ENCODE measurements around the gene ZFP92.

The ZFP92 gene

GRCh38 chrX:153439977-153440376 is 28.7 kb downstream of the ZFP92 start:
- no peak for DNase-seq (ENCODE audit: low read depth, low spot score)

- no peak for DNase-seq (ENCODE audit: low read depth, low spot score)
Measured at GRCh38 chrX:153440556-153441135, 29.4 kb downstream of the ZFP92 start.

- no peak for DNase-seq (ENCODE audit: low read depth, low spot score)
Measured at GRCh38 chrX:153441296-153441695, 30.0 kb downstream of the ZFP92 start.

- DNase-seq (ENCODE audit: low read depth, low spot score), result no peak
Measured at GRCh38 chrX:153441981-153442380, 30.7 kb downstream of the ZFP92 start.

GRCh38 chrX:153442463-153442862 is 31.2 kb downstream of the ZFP92 start:
- no peak for DNase-seq (ENCODE audit: low read depth, low spot score)

- no peak for DNase-seq (ENCODE audit: low read depth, low spot score)
Measured at GRCh38 chrX:153443476-153444332, 32.4 kb downstream of the ZFP92 start.

- no peak for DNase-seq (ENCODE audit: low read depth, low spot score)
Measured at GRCh38 chrX:153444333-153445011, 33.2 kb downstream of the ZFP92 start.

- DNase-seq (ENCODE audit: low read depth, low spot score), result no peak
Measured at GRCh38 chrX:153445106-153445855, 34.0 kb downstream of the ZFP92 start.

- no peak for DNase-seq (ENCODE audit: low read depth, low spot score)
Measured at GRCh38 chrX:153445856-153446635, 34.8 kb downstream of the ZFP92 start, which contains the start of gene TREX2. TSS of gene TREX2 (minus strand) at chrX:153446056. CDS start at chrX:153445430, 626 bp downstream.

- DNase-seq (ENCODE audit: low read depth, low spot score), result no peak
Measured at GRCh38 chrX:153446636-153446936, 35.3 kb downstream of the ZFP92 start.

- DNase-seq (ENCODE audit: low read depth, low spot score), result no peak
Measured at GRCh38 chrX:153446950-153447580, 35.8 kb downstream of the ZFP92 start.

- no peak for DNase-seq (ENCODE audit: low read depth, low spot score)
Measured at GRCh38 chrX:153447581-153447960, 36.3 kb downstream of the ZFP92 start.

GRCh38 chrX:153448556-153449367 is 37.5 kb downstream of the ZFP92 start:
- DNase-seq (ENCODE audit: low read depth, low spot score), result no peak

- DNase-seq (ENCODE audit: low read depth, low spot score), result no peak
Measured at GRCh38 chrX:153449368-153450113, 38.3 kb downstream of the ZFP92 start.

GRCh38 chrX:153450114-153450948 is 39.1 kb downstream of the ZFP92 start:
- DNase-seq (ENCODE audit: low read depth, low spot score), result no peak

GRCh38 chrX:153450949-153451277 is 39.6 kb downstream of the ZFP92 start:
- no peak for DNase-seq (ENCODE audit: low read depth, low spot score)

- no peak for DNase-seq (ENCODE audit: low read depth, low spot score)
Measured at GRCh38 chrX:153454901-153455550, 43.8 kb downstream of the ZFP92 start.

GRCh38 chrX:153455571-153455970 is 44.3 kb downstream of the ZFP92 start:
- no peak for DNase-seq (ENCODE audit: low read depth, low spot score)

Data from activated CD4-positive, CD25-positive, alpha-beta regulatory T cell treated with anti-CD3 and anti-CD28 coated beads, Interleukin-2, amount 50 U/mL, for 16 hours (primary cell).